ENCODE measurements around the gene HSD17B10.

Gene HSD17B10

GRCh38 chrX:53441531-53442321 lies 7.6 kb upstream of the HSD17B10 start:
- TF ChIP-seq, protein P1, sequence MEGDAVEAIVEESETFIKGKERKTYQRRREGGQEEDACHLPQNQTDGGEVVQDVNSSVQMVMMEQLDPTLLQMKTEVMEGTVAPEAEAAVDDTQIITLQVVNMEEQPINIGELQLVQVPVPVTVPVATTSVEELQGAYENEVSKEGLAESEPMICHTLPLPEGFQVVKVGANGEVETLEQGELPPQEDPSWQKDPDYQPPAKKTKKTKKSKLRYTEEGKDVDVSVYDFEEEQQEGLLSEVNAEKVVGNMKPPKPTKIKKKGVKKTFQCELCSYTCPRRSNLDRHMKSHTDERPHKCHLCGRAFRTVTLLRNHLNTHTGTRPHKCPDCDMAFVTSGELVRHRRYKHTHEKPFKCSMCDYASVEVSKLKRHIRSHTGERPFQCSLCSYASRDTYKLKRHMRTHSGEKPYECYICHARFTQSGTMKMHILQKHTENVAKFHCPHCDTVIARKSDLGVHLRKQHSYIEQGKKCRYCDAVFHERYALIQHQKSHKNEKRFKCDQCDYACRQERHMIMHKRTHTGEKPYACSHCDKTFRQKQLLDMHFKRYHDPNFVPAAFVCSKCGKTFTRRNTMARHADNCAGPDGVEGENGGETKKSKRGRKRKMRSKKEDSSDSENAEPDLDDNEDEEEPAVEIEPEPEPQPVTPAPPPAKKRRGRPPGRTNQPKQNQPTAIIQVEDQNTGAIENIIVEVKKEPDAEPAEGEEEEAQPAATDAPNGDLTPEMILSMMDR (IDR thresholded peaks at IDR 0.05): no peak

DNA sequence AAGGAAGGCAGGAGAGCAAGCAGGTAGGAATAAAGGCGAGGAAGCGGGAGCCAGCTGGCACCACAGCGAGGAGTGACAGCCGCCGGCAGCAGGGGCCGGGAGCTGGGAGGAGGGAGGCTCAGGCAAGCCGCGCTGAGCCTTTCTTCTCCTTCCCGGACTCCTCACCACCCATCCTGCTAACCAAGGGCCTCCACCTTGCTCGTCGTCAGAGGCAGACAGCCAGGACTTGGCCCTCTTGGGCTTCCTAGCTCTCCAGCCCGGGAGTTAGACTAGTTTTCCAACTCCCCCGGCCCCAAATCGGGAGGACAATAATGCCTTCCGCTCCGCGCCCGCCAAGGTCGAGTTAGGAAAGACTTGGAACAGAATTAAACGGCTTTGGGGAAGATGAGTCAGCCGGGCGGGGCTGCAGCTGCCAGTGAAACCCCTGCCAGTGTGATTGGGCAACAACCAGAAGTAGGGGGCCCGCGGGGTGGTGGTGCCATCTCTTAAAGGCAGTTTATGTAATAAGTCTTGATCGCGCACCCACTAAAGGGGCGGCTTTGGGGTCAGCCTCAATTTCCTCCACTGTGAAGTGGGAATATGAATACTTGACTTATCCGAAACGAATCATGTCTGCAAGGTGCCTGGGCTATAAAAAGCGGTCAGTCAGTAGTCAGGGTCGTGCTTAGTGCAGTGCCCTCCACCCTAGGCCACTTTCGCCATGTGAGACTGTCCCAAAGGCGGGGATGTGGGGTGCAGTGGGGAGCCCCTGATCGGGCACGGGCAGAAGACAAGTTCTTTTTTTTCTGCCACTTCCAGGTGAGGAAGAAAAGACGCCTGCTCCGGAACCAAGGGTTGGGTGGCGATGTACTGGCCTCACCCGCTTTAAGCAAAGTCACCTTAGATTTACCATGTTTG lies 6.7 kb upstream of the HSD17B10 start:
- TF ChIP-seq, protein P1 (IDR thresholded peaks at IDR 0.05): no peak

- TF ChIP-seq, protein P1 (IDR thresholded peaks at IDR 0.05): no peak
Observed at GRCh38 chrX:53440101-53440500, 5.9 kb upstream of the HSD17B10 start.

DNA sequence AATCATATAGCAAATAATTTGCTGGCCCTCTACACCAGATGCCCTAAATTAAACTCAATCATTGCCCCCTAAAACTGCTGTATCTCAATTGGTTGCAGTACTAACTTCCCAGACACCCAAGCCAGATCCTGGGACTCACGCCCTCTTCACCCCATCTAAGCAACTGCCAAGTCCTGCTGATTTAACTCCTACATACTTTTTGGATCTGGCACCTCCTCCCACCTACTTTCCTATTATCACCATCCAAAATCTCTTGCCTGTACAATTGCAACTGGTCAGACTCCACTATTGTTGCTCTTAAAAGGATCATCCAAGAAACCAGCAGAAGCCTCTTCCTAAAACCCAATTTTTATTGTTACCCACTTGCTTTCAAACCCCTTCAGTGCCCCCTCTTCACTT lies 4.7 kb upstream of the HSD17B10 start:
- TF ChIP-seq, protein P1 (IDR thresholded peaks at IDR 0.05): no peak

DNA sequence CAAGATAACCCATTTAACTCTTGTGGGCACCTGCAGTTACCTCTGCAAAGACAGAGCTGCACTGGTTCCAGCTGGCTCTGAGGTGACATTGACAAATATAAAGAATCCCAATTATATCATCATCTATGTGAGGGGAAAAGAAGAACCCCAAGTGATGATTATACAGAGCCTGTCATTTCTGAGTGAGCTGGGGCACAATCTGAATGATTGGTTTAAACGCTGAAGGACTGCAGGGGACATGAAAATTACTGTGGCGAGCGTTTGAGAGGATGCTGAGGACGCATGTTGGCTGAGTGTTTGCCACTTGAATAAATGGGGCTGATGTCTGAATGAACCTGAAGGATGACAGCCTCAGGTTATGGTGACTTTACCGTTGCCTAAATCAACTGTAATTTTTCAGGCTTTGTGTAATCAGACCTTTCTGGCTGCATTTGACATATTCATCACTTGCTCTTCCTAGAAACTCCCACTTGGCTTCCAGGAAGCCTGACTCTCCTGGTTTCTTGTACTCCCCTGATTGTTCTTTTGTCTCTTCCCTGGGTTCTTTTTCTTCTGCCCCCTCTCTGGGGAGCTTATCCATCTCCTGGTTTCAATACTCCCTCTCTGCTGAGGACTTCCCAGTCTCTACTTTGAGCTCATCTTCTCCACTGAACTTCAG lies 4.1 kb upstream of the HSD17B10 start:
- TF ChIP-seq, protein P1 (IDR thresholded peaks at IDR 0.05): no peak

- TF ChIP-seq, protein P1 (IDR thresholded peaks at IDR 0.05): no peak
Observed at GRCh38 chrX:53437206-53437605, 3.0 kb upstream of the HSD17B10 start.

DNA sequence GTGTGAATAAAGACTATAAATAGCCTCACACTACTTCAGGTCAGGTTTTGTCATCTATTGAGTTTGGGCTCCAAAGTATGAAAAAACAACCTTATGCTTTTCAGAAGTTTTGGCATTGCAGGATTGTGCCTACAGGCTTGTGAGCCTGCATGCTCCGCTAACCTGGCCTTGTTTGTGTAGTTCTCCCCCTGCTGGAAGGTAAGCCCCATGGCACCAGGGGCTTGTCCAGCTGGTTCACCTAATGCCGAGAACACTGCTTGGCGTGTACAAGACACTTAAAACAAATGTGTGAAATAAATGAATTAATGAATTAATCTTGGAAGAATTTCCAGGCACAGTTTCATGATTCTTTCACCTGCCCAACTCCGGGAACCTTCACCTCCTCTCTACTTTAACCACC lies 1.8 kb upstream of the HSD17B10 start:
- TF ChIP-seq, protein P1 (IDR thresholded peaks at IDR 0.05): peak; percentile 61

Data from LNCAP (cell line).